GM12864 (cell line): ENCODE data around the gene SAMD9.

Experiments used
- DNase-seq: peaks from one replicate; pipeline ENCODE4 v3.0.0-alpha.2; 2011; ENCODE audit warnings: low read depth
- H3K4me3 ChIP-seq: 2 replicates; pipeline ENCODE4 v1.5.1; 2011; ENCODE audit warnings: mild to moderate bottlenecking, low read depth, low read length, control low read depth
- TF ChIP-seq, protein P1 (sequence below): IDR thresholded peaks from 2 replicates; pipeline ENCODE4 v1.5.1; 2011; ENCODE audit warnings: low read depth, mild to moderate bottlenecking, moderate library complexity, low read length, control low read depth, inconsistent platforms; ENCODE audit errors: missing control alignments

SAMD9 gene

DNA sequence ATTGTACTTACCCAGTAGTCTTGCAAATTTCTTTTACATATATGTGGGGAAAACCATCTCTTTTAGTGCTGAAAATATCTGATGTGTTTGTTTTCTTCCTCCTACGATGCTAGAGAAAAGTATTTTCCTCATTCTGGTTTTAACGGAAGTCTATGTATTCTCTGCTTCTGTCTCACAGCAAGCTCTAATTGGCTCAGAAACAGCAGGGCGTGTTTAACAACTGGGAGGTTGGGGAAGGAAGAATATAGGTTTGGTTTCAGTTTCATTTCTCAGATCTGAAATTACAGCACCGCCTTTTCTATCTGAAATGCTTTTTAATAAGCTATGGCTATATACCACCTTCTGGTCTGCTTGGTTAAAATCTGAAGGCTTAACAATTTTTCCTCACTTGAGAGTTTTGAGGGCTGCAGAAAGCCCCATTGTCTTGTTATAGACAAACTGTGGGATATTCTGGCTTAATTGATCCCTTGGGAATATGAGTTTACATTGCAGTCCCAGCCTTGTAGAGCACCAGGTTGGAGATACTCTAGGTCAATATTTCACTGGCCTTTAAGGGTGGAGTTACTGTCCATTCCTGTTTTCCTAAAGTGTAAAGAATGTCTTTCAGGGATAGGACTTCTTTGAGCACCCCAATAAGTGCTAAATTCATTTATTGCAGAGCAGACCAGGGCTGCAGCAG is at the start of gene SAMD9:
Gene SAMD9, minus strand, starts transcription at position 128 of the 679 bp plus-strand sequence. CDS start 11,882 bp downstream, outside the sequence.
- peak within 1 kb of the TSS; percentile 52 for H3K4me3 ChIP-seq
- DNase-seq: peak; percentile 80
- TF ChIP-seq, protein P1, sequence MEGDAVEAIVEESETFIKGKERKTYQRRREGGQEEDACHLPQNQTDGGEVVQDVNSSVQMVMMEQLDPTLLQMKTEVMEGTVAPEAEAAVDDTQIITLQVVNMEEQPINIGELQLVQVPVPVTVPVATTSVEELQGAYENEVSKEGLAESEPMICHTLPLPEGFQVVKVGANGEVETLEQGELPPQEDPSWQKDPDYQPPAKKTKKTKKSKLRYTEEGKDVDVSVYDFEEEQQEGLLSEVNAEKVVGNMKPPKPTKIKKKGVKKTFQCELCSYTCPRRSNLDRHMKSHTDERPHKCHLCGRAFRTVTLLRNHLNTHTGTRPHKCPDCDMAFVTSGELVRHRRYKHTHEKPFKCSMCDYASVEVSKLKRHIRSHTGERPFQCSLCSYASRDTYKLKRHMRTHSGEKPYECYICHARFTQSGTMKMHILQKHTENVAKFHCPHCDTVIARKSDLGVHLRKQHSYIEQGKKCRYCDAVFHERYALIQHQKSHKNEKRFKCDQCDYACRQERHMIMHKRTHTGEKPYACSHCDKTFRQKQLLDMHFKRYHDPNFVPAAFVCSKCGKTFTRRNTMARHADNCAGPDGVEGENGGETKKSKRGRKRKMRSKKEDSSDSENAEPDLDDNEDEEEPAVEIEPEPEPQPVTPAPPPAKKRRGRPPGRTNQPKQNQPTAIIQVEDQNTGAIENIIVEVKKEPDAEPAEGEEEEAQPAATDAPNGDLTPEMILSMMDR: no peak

DNA sequence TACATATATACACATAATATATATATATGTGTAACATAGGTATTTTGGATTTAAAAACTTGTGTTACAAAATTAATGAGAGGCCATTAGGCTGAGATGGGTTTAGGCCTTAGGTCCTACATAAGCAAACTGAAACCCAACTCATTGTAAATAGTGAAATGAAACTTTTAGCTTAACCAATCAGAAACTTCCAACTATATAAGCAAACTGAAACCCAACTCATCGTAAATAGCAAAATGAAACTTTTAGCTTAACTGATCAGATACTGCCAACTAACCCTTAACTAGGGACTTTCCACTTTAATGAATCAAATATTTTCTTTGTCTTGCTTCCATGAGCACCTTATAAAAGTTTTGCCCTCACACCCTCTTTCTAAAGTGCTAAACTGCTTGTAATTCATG is 47.7 kb upstream of the SAMD9 start:
- peak; percentile 62 for DNase-seq
- H3K4me3 ChIP-seq: no peak overlapping the region
- TF ChIP-seq, protein P1: no peak

DNA sequence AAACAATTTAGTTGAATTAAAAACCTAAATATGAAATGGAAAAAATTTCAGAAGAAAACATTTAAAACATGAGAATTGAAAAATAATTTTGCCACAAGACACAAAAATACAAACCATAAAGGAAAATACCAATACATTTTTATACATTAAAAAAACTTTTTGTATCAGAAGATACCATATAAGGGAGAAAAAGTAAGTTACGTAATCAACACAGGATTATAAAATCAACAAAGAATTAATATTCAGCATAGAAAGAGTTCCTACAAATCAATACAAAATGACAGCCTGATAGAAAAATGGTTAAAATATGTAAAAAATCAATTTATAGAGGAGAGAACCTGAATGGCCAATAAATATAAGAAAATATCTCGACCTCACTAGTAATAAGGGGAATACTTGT is 47.0 kb upstream of the SAMD9 start:
- no peak for DNase-seq
- TF ChIP-seq, protein P1: no peak
- H3K4me3 ChIP-seq: no peak overlapping the region

DNA sequence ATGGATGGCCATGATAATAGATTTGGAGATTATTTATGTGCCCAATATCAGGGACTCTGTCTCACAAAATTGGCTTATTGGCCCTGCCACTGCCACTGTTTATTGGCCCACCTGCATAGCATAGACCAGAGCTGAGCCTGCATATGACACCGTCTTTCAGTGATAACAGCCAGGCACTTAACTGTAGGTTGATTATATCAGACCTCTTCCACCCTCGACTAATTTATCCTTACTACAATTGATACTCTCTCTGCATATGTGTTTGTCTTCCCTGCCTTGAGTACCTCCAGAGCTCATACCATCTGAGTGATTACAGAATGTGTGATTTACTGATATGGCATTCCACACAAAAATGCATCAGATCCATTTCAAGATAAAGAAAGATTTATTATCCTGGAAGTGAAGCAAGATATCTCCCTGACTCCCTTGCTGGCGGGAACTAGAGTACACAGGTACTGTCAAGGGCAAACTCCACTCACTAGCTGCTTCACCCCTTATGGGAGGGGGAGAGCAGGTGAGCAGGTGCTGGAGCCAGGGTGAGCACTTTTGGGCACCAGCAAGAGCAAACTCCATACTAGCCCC is 43.5 kb upstream of the SAMD9 start:
- no peak for DNase-seq
- H3K4me3 ChIP-seq: no peak overlapping the region
- TF ChIP-seq, protein P1: no peak

DNA sequence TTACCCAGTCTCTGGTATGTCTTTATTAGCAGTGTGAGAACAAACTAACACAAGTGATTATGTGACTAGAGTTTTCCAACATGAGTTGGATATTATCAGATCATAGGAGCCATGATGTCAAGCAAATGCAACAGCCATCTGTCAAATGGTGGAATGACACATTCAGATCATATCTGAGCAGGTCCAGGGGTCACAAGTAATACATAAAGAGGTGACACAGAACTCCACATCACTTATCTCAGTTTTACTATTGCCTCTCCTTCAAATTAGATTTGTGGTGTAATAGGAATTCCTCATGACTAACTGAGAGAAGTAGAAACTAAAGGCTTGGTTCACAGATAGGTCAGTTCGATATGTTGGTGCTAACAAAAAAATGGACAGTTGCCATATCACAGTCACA is 42.6 kb upstream of the SAMD9 start:
- DNase-seq: no peak

DNA sequence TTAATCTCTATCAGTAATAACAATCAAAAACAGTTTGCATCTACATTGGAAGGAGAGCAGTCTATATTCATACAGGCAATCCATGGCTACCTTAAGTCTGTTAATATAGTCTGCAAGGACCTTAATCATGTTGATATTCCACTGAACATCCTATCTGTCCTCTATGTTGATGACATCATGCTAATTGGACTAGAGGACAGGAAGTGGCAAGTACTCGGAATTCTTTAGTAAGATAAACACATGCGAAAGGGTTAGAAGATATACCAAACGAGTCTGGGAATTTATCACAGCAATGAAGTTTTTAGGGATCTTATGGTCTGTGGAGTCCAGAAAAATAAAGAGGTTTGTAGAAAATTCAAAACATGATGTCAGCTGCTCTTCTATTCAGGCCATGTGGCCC is 41.7 kb upstream of the SAMD9 start:
- no peak overlapping the region for H3K4me3 ChIP-seq
- TF ChIP-seq, protein P1: no peak
- no peak for DNase-seq

More for the DNA sequence above, 42.6 kb upstream of the SAMD9 start:
- TF ChIP-seq, protein P1: no peak
- no peak overlapping the region for H3K4me3 ChIP-seq

DNA sequence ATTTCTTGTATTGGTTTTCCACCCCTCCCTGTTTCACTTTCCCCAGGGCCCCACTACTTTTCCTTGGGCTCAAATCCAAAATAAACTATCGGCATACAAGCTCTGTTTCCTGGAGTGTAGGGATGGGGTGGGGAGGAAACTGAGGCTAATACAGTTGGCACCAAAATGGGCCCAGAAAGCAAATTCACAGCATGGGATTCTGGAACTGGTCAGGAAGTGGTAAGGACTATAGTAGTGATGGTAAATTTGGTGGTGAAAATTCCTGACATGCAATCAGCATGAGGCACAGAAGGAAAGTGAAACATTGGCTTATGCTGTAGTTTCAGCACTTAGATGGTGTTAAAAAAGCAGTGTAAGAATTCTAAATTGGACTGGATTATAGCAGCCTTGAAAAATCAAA is 39.1 kb upstream of the SAMD9 start:
- H3K4me3 ChIP-seq: no peak overlapping the region
- DNase-seq: no peak
- TF ChIP-seq, protein P1: no peak
